Fibroblast of villous mesenchyme (primary cell): Measurements from ENCODE around the gene SLC25A24. TPM values are rescaled to one million over a fixed set of nuclear protein-coding genes. Genes with fewer than 3 reads are reported as not detected.
A peak's percentile ranks its signal among the peaks of the same experiment; 100 is the strongest.

Source experiments
- DNase-seq: peaks from one replicate; pipeline ENCODE4 v3.0.0-alpha.2; 2010; ENCODE audit warnings: low read depth
- H3K4me3 ChIP-seq: 2 replicates; pipeline ENCODE4 v1.5.1; 2011; ENCODE audit warnings: low read depth, mild to moderate bottlenecking, low read length
- CTCF ChIP-seq: IDR thresholded peaks from 2 replicates; pipeline ENCODE4 v1.5.1; 2012; ENCODE audit warnings: low read depth, mild to moderate bottlenecking, low read length; ENCODE audit not compliant: insufficient read depth
- total RNA-seq: library from RNA; depleted of rRNA; stranded (reverse); fragments of >200 nt; gene quantifications from 2 replicates; pipeline ENCODE4 v1.2.3, GENCODE V29; 2012

Gene SLC25A24
- total RNA-seq, 1 donor = 80.7 TPM

DNA sequence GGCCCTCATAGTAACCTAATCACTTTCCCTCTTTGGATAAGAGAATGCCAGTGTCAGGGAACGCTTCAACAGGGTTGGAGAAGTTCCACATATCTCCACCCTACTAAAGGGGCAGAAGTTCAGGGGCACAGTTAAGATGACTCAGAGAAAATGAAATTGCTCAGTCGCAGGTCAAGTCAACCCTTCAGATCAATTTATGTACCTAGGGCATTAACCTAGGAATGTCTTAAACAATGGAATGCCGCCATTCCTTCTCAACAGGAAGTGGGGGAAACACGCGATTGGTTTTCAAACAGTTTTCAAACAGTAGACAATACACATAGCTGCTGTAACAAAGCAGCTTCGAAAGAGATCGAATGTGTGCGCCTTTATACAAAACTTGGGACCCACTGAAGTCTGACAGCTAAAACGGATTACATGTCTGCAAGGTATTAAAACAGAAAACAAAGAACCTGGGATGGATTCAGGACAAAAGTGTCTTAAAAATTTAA is 897 bp downstream of the SLC25A24 start:
- TF ChIP-seq CTCF = no peak
- DNase-seq = peak; percentile 30
- peak overlapping the region; percentile 94 for H3K4me3 ChIP-seq

GRCh38 chr1:108194051-108194450 is 6.1 kb downstream of the SLC25A24 start:
- H3K4me3 ChIP-seq = no peak overlapping the region
- no peak for DNase-seq
- no peak for TF ChIP-seq CTCF

- no peak for TF ChIP-seq CTCF
- no peak overlapping the region for H3K4me3 ChIP-seq
- DNase-seq = no peak
These were observed 6.8 kb downstream of the SLC25A24 start for GRCh38 chr1:108193333-108193732.

GRCh38 chr1:108192581-108192980 is 7.6 kb downstream of the SLC25A24 start:
- TF ChIP-seq CTCF = no peak
- DNase-seq = no peak
- H3K4me3 ChIP-seq = no peak overlapping the region

DNA sequence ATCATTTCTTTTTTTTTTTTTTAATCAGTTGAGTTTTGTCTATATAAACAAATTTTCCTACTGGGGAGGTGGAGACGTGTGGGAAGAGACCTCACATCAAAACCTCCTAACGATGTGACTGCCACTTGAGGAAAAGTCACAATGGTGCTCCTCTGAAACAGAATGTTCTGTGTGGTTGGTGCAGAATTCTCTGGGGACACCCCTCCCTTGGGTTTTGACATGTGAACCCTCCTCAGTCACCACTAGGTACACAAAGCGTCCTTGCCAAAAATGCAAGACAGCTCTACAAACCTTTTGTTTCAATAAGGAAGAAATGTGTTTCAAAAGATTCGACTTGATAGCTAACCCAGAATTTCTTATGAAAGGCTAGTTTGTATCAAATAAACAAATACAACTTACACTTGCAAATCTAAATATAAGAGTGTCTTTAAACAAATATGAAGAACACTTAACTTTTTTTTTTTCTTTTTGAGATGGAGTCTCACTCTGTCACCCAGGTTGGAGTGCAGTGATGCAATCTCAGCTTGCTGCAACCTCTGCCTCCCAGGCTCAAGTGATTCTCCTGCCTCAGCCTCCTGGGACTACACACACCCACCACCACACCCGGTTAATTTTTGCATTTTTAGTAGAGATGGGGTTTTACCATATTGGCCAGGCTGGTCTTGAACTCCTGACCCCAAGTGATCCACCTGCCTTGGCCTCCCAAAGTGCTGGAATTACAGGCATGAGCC is 9.3 kb downstream of the SLC25A24 start:
- no peak for DNase-seq
- no peak for TF ChIP-seq CTCF
- no peak overlapping the region for H3K4me3 ChIP-seq

GRCh38 chr1:108190001-108190634 is 10.0 kb downstream of the SLC25A24 start:
- no peak for TF ChIP-seq CTCF
- no peak overlapping the region for H3K4me3 ChIP-seq
- DNase-seq = no peak
